Measurements from ENCODE around the gene LRP8. TPM values are rescaled to one million over a fixed set of nuclear protein-coding genes. Genes with fewer than 3 reads are reported as not detected.

LRP8 gene
- total and polyA plus RNA-seq, 2 of the 4 experiments (the other 2 are of a cell fraction), result 12.0 to 12.1 TPM

DNA sequence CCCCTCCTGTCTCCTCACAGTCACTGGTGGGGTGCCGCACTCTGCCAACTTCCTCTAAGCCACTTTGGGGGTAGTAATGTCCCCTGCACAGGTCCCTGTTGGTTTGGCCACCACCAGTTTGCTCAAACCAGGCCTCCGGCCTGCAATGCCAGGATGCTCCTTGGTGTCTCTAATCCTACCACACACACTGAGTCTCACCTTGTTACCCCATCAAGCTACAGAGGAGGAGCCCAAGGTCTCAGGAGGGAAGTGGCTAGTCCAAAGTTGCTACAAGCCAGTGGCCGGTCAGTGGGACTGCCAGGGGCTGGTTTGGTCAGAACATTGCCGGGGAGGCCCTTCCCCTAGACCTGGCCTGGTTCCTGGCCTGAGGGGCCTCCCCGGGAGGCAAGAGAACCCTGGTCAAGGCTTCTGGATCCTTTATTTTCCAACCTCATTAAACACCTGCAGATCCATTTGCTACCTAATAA, 21.5 kb upstream of the LRP8 start:
- no peak overlapping the region for H2AK5ac ChIP-seq (ENCODE audit: low read depth, low read length)
- no peak overlapping the region for H2AFZ ChIP-seq (replicated peaks; ENCODE audit: low read length, poor library complexity)
- no peaks in the 10 kb centered on the region for H3K79me1 ChIP-seq (ENCODE audit: low read depth in 1 of 2, low read length in 2 of 2)
- CTCF ChIA-PET, result no interaction called here
- 0 out of 2 replicates have a peak, but pooled peaks cover 3% of the 10 kb centered on the region for H3K9me1 ChIP-seq (ENCODE audit: insufficient read depth, low read length)
- H3K9me3 ChIP-seq (ENCODE audit: control insufficient read depth, insufficient read depth, low read length), result no peaks in the 10 kb centered on the region
- H3K56ac ChIP-seq (ENCODE audit: extremely low read depth, insufficient read depth, low read length), result no peak overlapping the region
- DNase-seq (no peak), ATAC-seq (ENCODE audit: low read depth) (no peak)
- TF ChIP-seq FOS (IDR thresholded peaks at IDR 0.05; ENCODE audit: low read depth, low read length), result no peak
- dilution Hi-C loops (cut with HindIII; ENCODE audit: low sequenced_read_pairs, unreplicated experiment) (no loop called here), intact Hi-C loops (cut with micrococcal nuclease) (no loop called here), in situ Hi-C loops (cut with MboI; ENCODE audit: low sequenced_read_pairs) (no loop called here)
- H3K18ac ChIP-seq (ENCODE audit: low read depth, low read length), result no peak overlapping the region
- H3K4me3 ChIP-seq (ENCODE audit: insufficient read depth, low read depth, low read length), result no peak overlapping the region
- no peak overlapping the region for H2BK20ac ChIP-seq (ENCODE audit: low read depth, low read length)
- H3K9ac ChIP-seq (ENCODE audit: low read depth, low read length), result no peak overlapping the region
- H3K4ac ChIP-seq (ENCODE audit: low read depth, low read length), result no peak overlapping the region
- no peak overlapping the region for H2AK9ac ChIP-seq (replicated peaks; ENCODE audit: low read depth, low read length, poor library complexity)
- POLR2A ChIA-PET (ENCODE audit: unreplicated experiment), result no interaction called here
- WGBS, 2 experiments (ENCODE audit: extremely low coverage in 2 of 2, insufficient read length in 1 of 2), result 33% methylated on average over 1 of the region's 5 CpGs; no CpG with 5 or more reads in 1 of the 2 experiments
- H3K36me3 ChIP-seq (ENCODE audit: control insufficient read depth, insufficient read depth, low read length), result no peaks in the 10 kb centered on the region
- H3K27ac ChIP-seq (ENCODE audit: insufficient read depth, low read length), result no peak overlapping the region
- no TSS peak for BruUV-seq (replicated peaks)
- H4K5ac ChIP-seq (ENCODE audit: low read depth, low read length), result no peak overlapping the region
- H4K20me1 ChIP-seq (ENCODE audit: insufficient read depth, low read length), result no peaks in the 10 kb centered on the region
- H3K4me2 ChIP-seq (ENCODE audit: low read depth, low read length), result no peak overlapping the region
- no peak overlapping the region for H4K8ac ChIP-seq (ENCODE audit: low read depth in 2 of 2, low read length in 2 of 2)
- H2BK5ac ChIP-seq (ENCODE audit: low read depth, low read length, poor library complexity, severe bottlenecking), result no peak overlapping the region
- no peak overlapping the region for H2BK15ac ChIP-seq (ENCODE audit: low read depth, low read length)
- H4K91ac ChIP-seq (ENCODE audit: insufficient read depth, low read depth, low read length), result no peak overlapping the region
- no peaks in the 10 kb centered on the region for H3K4me1 ChIP-seq (ENCODE audit: control insufficient read depth, insufficient read depth, low read length)
- peaks cover 32% of the 10 kb centered on the region for H3K27me3 ChIP-seq (ENCODE audit: control insufficient read depth, insufficient read depth, low read length)
- H3K14ac ChIP-seq (replicated peaks; ENCODE audit: low read depth, low read length), result no peak overlapping the region
- H2BK120ac ChIP-seq (ENCODE audit: low read depth, low read length), result no peak overlapping the region
- no peak overlapping the region for H3K23ac ChIP-seq (ENCODE audit: low read depth, low read length)

All from IMR-90 (cell line).